Vagina (tissue), 2 donors: ENCODE measurements around the gene KBTBD3.

Experiments
- CTCF ChIP-seq, 3 experiments: fragments of 450-650 bp in 2 of 3; fragments of 200-600 bp in 1 of 3; sonication (generic) in 1 of 3; IDR thresholded peaks; one replicate each; pipeline ENCODE4 v1.5.1; 2017 to 2019; ENCODE audit warnings: antibody characterized with exemption in 3 of 3, mild to moderate bottlenecking in 2 of 3, moderate library complexity in 2 of 3
- POLR2A ChIP-seq, 2 donors: fragments of 450-650 bp; IDR thresholded peaks; one replicate each; pipeline ENCODE4 v1.6.1; 2017; ENCODE audit warnings: antibody characterized with exemption in 2 of 2, mild to moderate bottlenecking in 2 of 2, moderate library complexity in 2 of 2

GRCh38 chr11:106049727-106050476 is 27.2 kb downstream of the KBTBD3 start:
- TF ChIP-seq POLR2A (IDR thresholded peaks at IDR 0.05), result no peak
- TF ChIP-seq CTCF (IDR thresholded peaks at IDR 0.05), result no peak
